Measurements from ENCODE around the gene C9orf152.
A peak's percentile ranks its signal among the peaks of the same experiment; 100 is the strongest.

C9orf152 gene
- long read RNA-seq, result 0 reads

GRCh38 chr9:110208031-110208430 is at the start of gene C9orf152:
TSS of gene C9orf152 (minus strand) at chr9:110208159. CDS start at chr9:110207579, 580 bp downstream.
- Histone ChIP-seq H3K27me3 (ENCODE audit: insufficient read depth, poor library complexity, severe bottlenecking) (no peaks in the 10 kb centered on the region), H3K27ac (replicated peaks) (no peak within 1 kb of the TSS), H3K4me3 (replicated peaks; ENCODE audit: insufficient read depth, low read length) (no peak within 1 kb of the TSS)
- TF ChIP-seq SPI1 (IDR thresholded peaks at IDR 0.05; ENCODE audit: borderline replicate concordance, low read depth) (no peak), REST (IDR thresholded peaks at IDR 0.05; ENCODE audit: insufficient replicate concordance, low read depth) (no peak), POLR2AphosphoS5 (IDR thresholded peaks at IDR 0.05; ENCODE audit: low read depth) (no peak), GABPA (IDR thresholded peaks at IDR 0.05; ENCODE audit: low read depth) (no peak)
- TF ChIP-seq, protein P1, sequence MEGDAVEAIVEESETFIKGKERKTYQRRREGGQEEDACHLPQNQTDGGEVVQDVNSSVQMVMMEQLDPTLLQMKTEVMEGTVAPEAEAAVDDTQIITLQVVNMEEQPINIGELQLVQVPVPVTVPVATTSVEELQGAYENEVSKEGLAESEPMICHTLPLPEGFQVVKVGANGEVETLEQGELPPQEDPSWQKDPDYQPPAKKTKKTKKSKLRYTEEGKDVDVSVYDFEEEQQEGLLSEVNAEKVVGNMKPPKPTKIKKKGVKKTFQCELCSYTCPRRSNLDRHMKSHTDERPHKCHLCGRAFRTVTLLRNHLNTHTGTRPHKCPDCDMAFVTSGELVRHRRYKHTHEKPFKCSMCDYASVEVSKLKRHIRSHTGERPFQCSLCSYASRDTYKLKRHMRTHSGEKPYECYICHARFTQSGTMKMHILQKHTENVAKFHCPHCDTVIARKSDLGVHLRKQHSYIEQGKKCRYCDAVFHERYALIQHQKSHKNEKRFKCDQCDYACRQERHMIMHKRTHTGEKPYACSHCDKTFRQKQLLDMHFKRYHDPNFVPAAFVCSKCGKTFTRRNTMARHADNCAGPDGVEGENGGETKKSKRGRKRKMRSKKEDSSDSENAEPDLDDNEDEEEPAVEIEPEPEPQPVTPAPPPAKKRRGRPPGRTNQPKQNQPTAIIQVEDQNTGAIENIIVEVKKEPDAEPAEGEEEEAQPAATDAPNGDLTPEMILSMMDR (IDR thresholded peaks at IDR 0.05; ENCODE audit: insufficient read depth, low read length), result no peak
- no peak for DNase-seq (ENCODE audit: low read depth in 1 of 2, low spot score in 1 of 2)

- peak overlapping the region; percentile 88 for H3K4me3 ChIP-seq (replicated peaks; ENCODE audit: insufficient read depth, low read length)
- no peaks in the 10 kb centered on the region for H3K27me3 ChIP-seq (ENCODE audit: insufficient read depth, poor library complexity, severe bottlenecking)
- TF ChIP-seq SPI1 (IDR thresholded peaks at IDR 0.05; ENCODE audit: borderline replicate concordance, low read depth), result peak; percentile 37; the same call in 1 of the 2 replicates
- no peak for TF ChIP-seq GABPA (IDR thresholded peaks at IDR 0.05; ENCODE audit: low read depth)
- peak; percentile 13; the same call in 1 of the 2 replicates for TF ChIP-seq POLR2AphosphoS5 (IDR thresholded peaks at IDR 0.05; ENCODE audit: low read depth)
- TF ChIP-seq REST (IDR thresholded peaks at IDR 0.05; ENCODE audit: insufficient replicate concordance, low read depth), result peak; percentile 4
- TF ChIP-seq, protein P1 (IDR thresholded peaks at IDR 0.05; ENCODE audit: insufficient read depth, low read length), result no peak
- H3K27ac ChIP-seq (replicated peaks), result peak overlapping the region; percentile 89
- peak in 1 of 2 experiments; percentile 44 for DNase-seq (ENCODE audit: low read depth in 1 of 2, low spot score in 1 of 2)
Measured at GRCh38 chr9:110257097-110257841, 49.3 kb upstream of the C9orf152 start.

- TF ChIP-seq REST (IDR thresholded peaks at IDR 0.05; ENCODE audit: insufficient replicate concordance, low read depth) (peak; percentile 66), SPI1 (IDR thresholded peaks at IDR 0.05; ENCODE audit: borderline replicate concordance, low read depth) (no peak), GABPA (IDR thresholded peaks at IDR 0.05; ENCODE audit: low read depth) (no peak), POLR2AphosphoS5 (IDR thresholded peaks at IDR 0.05; ENCODE audit: low read depth) (peak; percentile 89)
- TF ChIP-seq, protein P1 (IDR thresholded peaks at IDR 0.05; ENCODE audit: insufficient read depth, low read length), result no peak
- peak; percentile 91 to 95 for DNase-seq (ENCODE audit: low read depth in 1 of 2, low spot score in 1 of 2)
- H3K27me3 ChIP-seq (ENCODE audit: insufficient read depth, poor library complexity, severe bottlenecking), result no peaks in the 10 kb centered on the region
- H3K27ac ChIP-seq (replicated peaks), result peak within 1 kb of the TSS; percentile 89
- H3K4me3 ChIP-seq (replicated peaks; ENCODE audit: insufficient read depth, low read length), result peak within 1 kb of the TSS; percentile 88
Measured at GRCh38 chr9:110256380-110257096, 48.6 kb upstream of the C9orf152 start, which contains the start of gene TXN. TSS of gene TXN (minus strand) at chr9:110256507. CDS start at chr9:110256435, 72 bp downstream.

Data from HL-60 (cell line).